ENCODE measurements around the gene CRYBA1.
A peak's percentile ranks its signal among the peaks of the same experiment; 100 is the strongest.

The CRYBA1 gene

GRCh38 chr17:29278692-29279091, 32.0 kb downstream of the CRYBA1 start:
- DNase-seq (ENCODE audit: low read depth, low spot score), result no peak

- DNase-seq (ENCODE audit: low read depth, low spot score), result no peak
Observed at GRCh38 chr17:29279397-29280070, 32.9 kb downstream of the CRYBA1 start.

GRCh38 chr17:29283496-29283895, 36.8 kb downstream of the CRYBA1 start:
- no peak for DNase-seq (ENCODE audit: low read depth, low spot score)

GRCh38 chr17:29283961-29284360, 37.3 kb downstream of the CRYBA1 start:
- no peak for DNase-seq (ENCODE audit: low read depth, low spot score)

GRCh38 chr17:29289852-29290251, 43.2 kb downstream of the CRYBA1 start:
- DNase-seq (ENCODE audit: low read depth, low spot score), result no peak

GRCh38 chr17:29291163-29291752, 44.6 kb downstream of the CRYBA1 start:
- DNase-seq (ENCODE audit: low read depth, low spot score), result peak; percentile 81

GRCh38 chr17:29292071-29292991, 45.7 kb downstream of the CRYBA1 start:
- peak; percentile 79 for DNase-seq (ENCODE audit: low read depth, low spot score)

GRCh38 chr17:29292992-29293889, 46.6 kb downstream of the CRYBA1 start:
- peak; percentile 79 for DNase-seq (ENCODE audit: low read depth, low spot score)

GRCh38 chr17:29293890-29294579, 47.4 kb downstream of the CRYBA1 start, which contains the start of gene NUFIP2:
Gene NUFIP2, minus strand, starts transcription at chr17:29294148. Its CDS starts 89 bp downstream, at chr17:29294059.
- DNase-seq (ENCODE audit: low read depth, low spot score), result peak; percentile 99

GRCh38 chr17:29294580-29294900, 47.9 kb downstream of the CRYBA1 start:
- DNase-seq (ENCODE audit: low read depth, low spot score), result no peak

- DNase-seq (ENCODE audit: low read depth, low spot score), result no peak
Observed at GRCh38 chr17:29295420-29295819, 48.8 kb downstream of the CRYBA1 start.

- no peak for DNase-seq (ENCODE audit: low read depth, low spot score)
Observed at GRCh38 chr17:29299031-29299430, 52.4 kb downstream of the CRYBA1 start.

GRCh38 chr17:29303386-29303785, 56.7 kb downstream of the CRYBA1 start:
- no peak for DNase-seq (ENCODE audit: low read depth, low spot score)

All from astrocyte of the hippocampus (primary cell).